ENCODE data around the gene GSTO2. TPM values are rescaled to one million over a fixed set of nuclear protein-coding genes. Genes with fewer than 3 reads are reported as not detected.

GSTO2 gene
- total and polyA plus RNA-seq, 2 experiments from 2014 or later, result 0.37 to 2.5 TPM

DNA sequence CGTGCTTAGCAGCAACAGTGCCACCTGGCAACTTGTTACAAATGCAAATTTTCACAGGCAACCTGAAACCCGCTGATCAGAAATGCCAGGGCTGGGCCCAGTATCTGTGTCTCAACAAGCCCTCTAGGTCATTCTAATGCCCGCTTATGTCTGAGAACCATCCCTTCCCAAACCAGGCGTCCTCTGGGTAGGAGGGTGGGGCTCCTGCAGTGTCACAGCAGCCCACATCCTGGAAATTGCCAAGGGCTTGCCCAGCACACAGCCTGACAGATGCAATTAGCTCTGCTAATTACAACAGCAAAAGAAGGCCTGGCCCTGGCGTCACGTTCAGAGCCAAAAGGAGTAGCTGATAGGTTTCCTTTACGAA is 53.4 kb downstream of the GSTO2 start:
- Histone ChIP-seq H3K9me3 (ENCODE audit: low read depth) (no peaks in the 10 kb centered on the region), H3K4me1 (ENCODE audit: insufficient read depth) (peaks cover 15% of the 10 kb centered on the region), H3K27me3 (no peaks in the 10 kb centered on the region), H3K9me2 (replicated peaks; ENCODE audit: insufficient read depth) (no peaks in the 10 kb centered on the region), H3K27ac (no peak overlapping the region), H3K79me2 (peaks cover 87% of the 10 kb centered on the region), H3K36me3 (replicated peaks; ENCODE audit: insufficient read depth, low read depth) (no peaks in the 10 kb centered on the region), H4K20me1 (ENCODE audit: insufficient read depth, poor library complexity, severe bottlenecking) (peaks cover 3% of the 10 kb centered on the region), H3K4me3 (no peak overlapping the region), H2AFZ (no peak overlapping the region), H3K4me2 (no peak overlapping the region)
- TF ChIP-seq EZH2phosphoT487 (IDR thresholded peaks at IDR 0.05; ENCODE audit: low read depth, severe bottlenecking, unreplicated experiment), result no peak
- no peak for TF ChIP-seq EZH2 (IDR thresholded peaks at IDR 0.05; ENCODE audit: borderline replicate concordance)
- TF ChIP-seq, protein P1, sequence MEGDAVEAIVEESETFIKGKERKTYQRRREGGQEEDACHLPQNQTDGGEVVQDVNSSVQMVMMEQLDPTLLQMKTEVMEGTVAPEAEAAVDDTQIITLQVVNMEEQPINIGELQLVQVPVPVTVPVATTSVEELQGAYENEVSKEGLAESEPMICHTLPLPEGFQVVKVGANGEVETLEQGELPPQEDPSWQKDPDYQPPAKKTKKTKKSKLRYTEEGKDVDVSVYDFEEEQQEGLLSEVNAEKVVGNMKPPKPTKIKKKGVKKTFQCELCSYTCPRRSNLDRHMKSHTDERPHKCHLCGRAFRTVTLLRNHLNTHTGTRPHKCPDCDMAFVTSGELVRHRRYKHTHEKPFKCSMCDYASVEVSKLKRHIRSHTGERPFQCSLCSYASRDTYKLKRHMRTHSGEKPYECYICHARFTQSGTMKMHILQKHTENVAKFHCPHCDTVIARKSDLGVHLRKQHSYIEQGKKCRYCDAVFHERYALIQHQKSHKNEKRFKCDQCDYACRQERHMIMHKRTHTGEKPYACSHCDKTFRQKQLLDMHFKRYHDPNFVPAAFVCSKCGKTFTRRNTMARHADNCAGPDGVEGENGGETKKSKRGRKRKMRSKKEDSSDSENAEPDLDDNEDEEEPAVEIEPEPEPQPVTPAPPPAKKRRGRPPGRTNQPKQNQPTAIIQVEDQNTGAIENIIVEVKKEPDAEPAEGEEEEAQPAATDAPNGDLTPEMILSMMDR (IDR thresholded peaks at IDR 0.05; ENCODE audit: poor library complexity), result no peak
- 85% methylated on average over 7 of the region's 7 CpGs for WGBS (ENCODE audit: low lambda C conversion rate, missing lambda C conversion rate)
- DNase-seq (ENCODE audit: low spot score), result no peak

- H4K20me1 ChIP-seq (ENCODE audit: insufficient read depth, poor library complexity, severe bottlenecking), result peaks cover 3% of the 10 kb centered on the region
- TF ChIP-seq EZH2 (IDR thresholded peaks at IDR 0.05; ENCODE audit: borderline replicate concordance) (no peak), EZH2phosphoT487 (IDR thresholded peaks at IDR 0.05; ENCODE audit: low read depth, severe bottlenecking, unreplicated experiment) (no peak)
- TF ChIP-seq, protein P1 (IDR thresholded peaks at IDR 0.05; ENCODE audit: poor library complexity), result no peak
- no peaks in the 10 kb centered on the region for H3K9me3 ChIP-seq (ENCODE audit: low read depth)
- no peaks in the 10 kb centered on the region for H3K27me3 ChIP-seq
- no peak overlapping the region for H3K4me2 ChIP-seq
- no peak overlapping the region for H3K27ac ChIP-seq
- no peak overlapping the region for H3K4me3 ChIP-seq
- 100% methylated on average over 1 of the region's 1 CpG for WGBS (ENCODE audit: low lambda C conversion rate, missing lambda C conversion rate)
- no peak overlapping the region for H2AFZ ChIP-seq
- peaks cover 94% of the 10 kb centered on the region for H3K79me2 ChIP-seq
- no peak for DNase-seq (ENCODE audit: low spot score)
- peaks cover 22% of the 10 kb centered on the region for H3K4me1 ChIP-seq (ENCODE audit: insufficient read depth)
- no peaks in the 10 kb centered on the region for H3K36me3 ChIP-seq (replicated peaks; ENCODE audit: insufficient read depth, low read depth)
- no peaks in the 10 kb centered on the region for H3K9me2 ChIP-seq (replicated peaks; ENCODE audit: insufficient read depth)
Observed at GRCh38 chr10:104323085-104323484, 54.1 kb downstream of the GSTO2 start.

DNA sequence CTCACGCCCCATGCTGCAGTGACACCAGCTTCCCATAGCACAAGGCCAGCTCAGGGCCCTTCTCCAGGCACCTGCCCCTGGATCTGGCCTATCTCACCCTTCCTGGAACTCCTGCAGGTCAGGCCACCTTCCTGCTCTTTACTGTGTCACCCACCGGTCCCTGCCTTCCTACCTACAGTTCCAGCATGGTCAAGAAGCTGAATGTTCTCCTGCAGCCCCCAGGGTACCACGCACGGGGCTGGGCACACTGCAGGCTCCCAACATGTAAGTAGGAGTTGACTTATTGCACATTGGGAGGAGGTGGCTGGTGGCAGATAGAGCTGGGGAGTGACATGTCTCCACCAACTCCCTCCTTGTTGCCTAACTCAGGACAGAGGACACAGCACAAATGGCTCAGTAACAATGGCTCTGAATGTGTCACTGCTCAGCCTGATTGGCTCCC is 54.8 kb downstream of the GSTO2 start:
- H2AFZ ChIP-seq, result no peak overlapping the region
- no peaks in the 10 kb centered on the region for H3K9me2 ChIP-seq (replicated peaks; ENCODE audit: insufficient read depth)
- H3K79me2 ChIP-seq, result peaks cover 90% of the 10 kb centered on the region
- DNase-seq (ENCODE audit: low spot score), result no peak
- H3K4me3 ChIP-seq, result no peak overlapping the region
- no peaks in the 10 kb centered on the region for H3K27me3 ChIP-seq
- TF ChIP-seq, protein P1 (IDR thresholded peaks at IDR 0.05; ENCODE audit: poor library complexity), result no peak
- TF ChIP-seq EZH2 (IDR thresholded peaks at IDR 0.05; ENCODE audit: borderline replicate concordance) (no peak), EZH2phosphoT487 (IDR thresholded peaks at IDR 0.05; ENCODE audit: low read depth, severe bottlenecking, unreplicated experiment) (no peak)
- H3K36me3 ChIP-seq (replicated peaks; ENCODE audit: insufficient read depth, low read depth), result no peaks in the 10 kb centered on the region
- no peak overlapping the region for H3K4me2 ChIP-seq
- 98% methylated on average over 4 of the region's 4 CpGs for WGBS (ENCODE audit: low lambda C conversion rate, missing lambda C conversion rate)
- peaks cover 28% of the 10 kb centered on the region for H3K4me1 ChIP-seq (ENCODE audit: insufficient read depth)
- H3K27ac ChIP-seq, result no peak overlapping the region
- H3K9me3 ChIP-seq (ENCODE audit: low read depth), result no peaks in the 10 kb centered on the region
- H4K20me1 ChIP-seq (ENCODE audit: insufficient read depth, poor library complexity, severe bottlenecking), result peaks cover 3% of the 10 kb centered on the region

All from hepatocyte (in vitro differentiated cells).